HEK293 (cell line): ENCODE results near the gene VIT.

ENCODE experiments used
- CTCF ChIA-PET: fragments of 350-600 bp; formaldehyde crosslinking; extraction: SDS; loops from one replicate; lab custom pipeline; 2021; ENCODE audit warnings: antibody characterized with exemption; lab: Yijun Ruan, JAX
- POLR2A ChIA-PET: fragments of 300-600 bp; formaldehyde crosslinking; extraction: SDS; loops from one replicate; lab custom pipeline; 2020; ENCODE audit warnings: antibody characterized with exemption, inconsistent platforms; lab: Yijun Ruan, JAX
- H3K27ac ChIP-seq: fragments of 200-500 bp; sonication (Bioruptor generic); 2 replicates; pipeline ENCODE4 v1.5.1; 2014; ENCODE audit warnings: low read depth, low read length, control low read depth, inconsistent platforms; ENCODE audit errors: extremely low read depth
- H3K36me3 ChIP-seq, 2 experiments: fragments of 200-500 bp in 1 of 2; sonication (Bioruptor generic) in 1 of 2; 1 replicate in 1 of 2; 2 replicates in 1 of 2; pipeline ENCODE4 v1.5.1; 2014 to 2017; ENCODE audit warnings: inconsistent platforms in 2 of 2, low read length in 2 of 2; ENCODE audit not compliant: control insufficient read depth in 2 of 2, insufficient read depth in 1 of 2
- H3K4me1 ChIP-seq: fragments of 200-500 bp; sonication (Bioruptor generic); 2 replicates; pipeline ENCODE4 v1.5.1; 2014; ENCODE audit warnings: mild to moderate bottlenecking, low read length, inconsistent platforms; ENCODE audit not compliant: control insufficient read depth, insufficient read depth
- H3K4me3 ChIP-seq: 2 replicates; pipeline ENCODE4 v1.5.1; 2011; ENCODE audit warnings: low read depth, mild to moderate bottlenecking, control low read depth, low read length, moderate library complexity
- H3K9me3 ChIP-seq: fragments of 200-500 bp; sonication (Bioruptor generic); 2 replicates; pipeline ENCODE4 v1.5.1; 2014; ENCODE audit warnings: low read depth, low read length, inconsistent platforms; ENCODE audit not compliant: control insufficient read depth, insufficient read depth
- KLF8 ChIP-seq: fragments of 450-650 bp; formaldehyde crosslinking; IDR thresholded peaks from 2 replicates; pipeline ENCODE4 v1.5.1; 2016; ENCODE audit warnings: missing biosample characterization, missing genetic modification characterization
- MYNN ChIP-seq: fragments of 450-650 bp; formaldehyde crosslinking; IDR thresholded peaks from 2 replicates; pipeline ENCODE4 v1.5.1; 2016; ENCODE audit warnings: missing biosample characterization, missing genetic modification characterization, borderline replicate concordance
- OSR2 ChIP-seq: fragments of 450-650 bp; formaldehyde crosslinking; IDR thresholded peaks from 2 replicates; pipeline ENCODE4 v1.5.1; 2016; ENCODE audit warnings: missing biosample characterization, missing genetic modification characterization
- SETDB1 ChIP-seq: IDR thresholded peaks from one replicate; pipeline ENCODE4 v1.6.1; 2017; ENCODE audit warnings: mild to moderate bottlenecking, low read length, moderate library complexity, mixed read lengths; ENCODE audit not compliant: insufficient read length
- SP3 ChIP-seq: fragments of 450-650 bp; formaldehyde crosslinking; IDR thresholded peaks from 2 replicates; pipeline ENCODE4 v1.5.1; 2016; ENCODE audit warnings: missing biosample characterization, missing genetic modification characterization
- SP7 ChIP-seq: fragments of 450-650 bp; formaldehyde crosslinking; IDR thresholded peaks from 2 replicates; pipeline ENCODE4 v1.5.1; 2016; ENCODE audit warnings: missing biosample characterization, missing genetic modification characterization
- ZFHX2 ChIP-seq: fragments of 450-650 bp; formaldehyde crosslinking; conservative IDR thresholded peaks from 2 replicates; pipeline ENCODE4 v1.5.1; 2016; ENCODE audit warnings: missing biosample characterization, missing genetic modification characterization
- ZNF146 ChIP-seq: fragments of 450-650 bp; formaldehyde crosslinking; IDR thresholded peaks from 2 replicates; pipeline ENCODE4 v1.5.1; 2016; ENCODE audit warnings: missing biosample characterization, missing genetic modification characterization
- ZNF184 ChIP-seq: fragments of 450-650 bp; IDR thresholded peaks from 2 replicates; pipeline ENCODE4 v1.5.1; 2018; ENCODE audit warnings: missing biosample characterization, mild to moderate bottlenecking, missing genetic modification characterization
- ZNF214 ChIP-seq: fragments of 450-650 bp; formaldehyde crosslinking; IDR thresholded peaks from 2 replicates; pipeline ENCODE4 v1.5.1; 2017; ENCODE audit warnings: missing biosample characterization, mild to moderate bottlenecking, missing genetic modification characterization, borderline replicate concordance
- ZNF221 ChIP-seq: fragments of 450-650 bp; formaldehyde crosslinking; IDR thresholded peaks from 2 replicates; pipeline ENCODE4 v1.5.1; 2017; ENCODE audit warnings: missing biosample characterization, missing genetic modification characterization, borderline replicate concordance
- ZNF324 ChIP-seq: fragments of 450-650 bp; formaldehyde crosslinking; IDR thresholded peaks from 2 replicates; pipeline ENCODE4 v1.5.1; 2016; ENCODE audit warnings: missing biosample characterization, missing genetic modification characterization
- ZNF37A ChIP-seq: fragments of 450-650 bp; IDR thresholded peaks from 2 replicates; pipeline ENCODE4 v1.5.1; 2018; ENCODE audit warnings: missing biosample characterization, missing genetic modification characterization
- ZNF404 ChIP-seq: fragments of 450-650 bp; formaldehyde crosslinking; IDR thresholded peaks from 2 replicates; pipeline ENCODE4 v1.5.1; 2017; ENCODE audit warnings: missing biosample characterization, missing genetic modification characterization
- ZNF549 ChIP-seq: fragments of 450-650 bp; IDR thresholded peaks from 2 replicates; pipeline ENCODE4 v1.5.1; 2018; ENCODE audit warnings: missing biosample characterization, missing genetic modification characterization, mild to moderate bottlenecking, inconsistent platforms, moderate library complexity
- ZNF585B ChIP-seq: fragments of 450-650 bp; formaldehyde crosslinking; IDR thresholded peaks from 2 replicates; pipeline ENCODE4 v1.5.1; 2016; ENCODE audit warnings: missing biosample characterization, missing genetic modification characterization
- ZNF623 ChIP-seq: fragments of 450-650 bp; formaldehyde crosslinking; IDR thresholded peaks from 2 replicates; pipeline ENCODE4 v1.5.1; 2016; ENCODE audit warnings: missing biosample characterization, missing genetic modification characterization
- ZNF624 ChIP-seq: fragments of 450-650 bp; formaldehyde crosslinking; IDR thresholded peaks from 2 replicates; pipeline ENCODE4 v1.5.1; 2017; ENCODE audit warnings: missing biosample characterization, missing genetic modification characterization
- ZNF707 ChIP-seq: fragments of 450-650 bp; formaldehyde crosslinking; IDR thresholded peaks from 2 replicates; pipeline ENCODE4 v1.5.1; 2016; ENCODE audit warnings: missing biosample characterization, missing genetic modification characterization
- TF ChIP-seq, protein P1 (sequence below): fragments of 450-650 bp; formaldehyde crosslinking; IDR thresholded peaks from 2 replicates; pipeline ENCODE4 v1.5.1; 2017; ENCODE audit warnings: missing biosample characterization, missing genetic modification characterization
- TF ChIP-seq, protein P2 (sequence below): fragments of 450-650 bp; formaldehyde crosslinking; IDR thresholded peaks from 2 replicates; pipeline ENCODE4 v1.5.0; 2017; ENCODE audit warnings: missing biosample characterization, missing genetic modification characterization, borderline replicate concordance
- TF ChIP-seq, protein P3 (sequence below): fragments of 450-650 bp; formaldehyde crosslinking; IDR thresholded peaks from 2 replicates; pipeline ENCODE4 v1.5.1; 2016; ENCODE audit warnings: missing biosample characterization, missing genetic modification characterization
- TF ChIP-seq, protein P4 (sequence below): fragments of 450-650 bp; formaldehyde crosslinking; IDR thresholded peaks from 2 replicates; pipeline ENCODE4 v1.5.1; 2016; ENCODE audit warnings: missing biosample characterization, missing genetic modification characterization
- TF ChIP-seq, protein P5 (sequence below): fragments of 450-650 bp; formaldehyde crosslinking; IDR thresholded peaks from 2 replicates; pipeline ENCODE4 v1.5.1; 2016; ENCODE audit warnings: missing biosample characterization, missing genetic modification characterization
- TF ChIP-seq, protein P6 (sequence below): fragments of 450-650 bp; formaldehyde crosslinking; IDR thresholded peaks from 2 replicates; pipeline ENCODE4 v1.5.1; 2016; ENCODE audit warnings: missing biosample characterization, missing genetic modification characterization

VIT gene

DNA sequence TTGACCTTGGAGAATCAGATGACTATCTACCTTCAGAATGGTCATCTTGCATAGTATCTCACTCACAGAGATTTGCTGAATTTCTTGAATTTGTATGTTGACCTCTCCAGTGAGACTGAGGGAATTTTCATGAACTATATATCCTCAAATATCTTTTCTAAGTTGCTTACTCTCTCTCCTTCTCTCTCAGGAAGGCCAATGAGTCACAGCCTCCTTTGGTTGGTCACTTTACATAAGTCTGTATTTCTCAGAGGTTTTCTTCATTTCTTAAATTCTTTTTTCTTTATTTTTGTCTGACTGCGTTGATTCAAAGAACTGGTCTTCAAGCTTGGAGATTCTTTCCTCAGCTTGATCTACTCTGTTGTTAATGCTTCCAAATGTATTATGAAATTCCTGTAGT lies 51.7 kb downstream of the VIT start (continued):
- TF ChIP-seq, protein P1, sequence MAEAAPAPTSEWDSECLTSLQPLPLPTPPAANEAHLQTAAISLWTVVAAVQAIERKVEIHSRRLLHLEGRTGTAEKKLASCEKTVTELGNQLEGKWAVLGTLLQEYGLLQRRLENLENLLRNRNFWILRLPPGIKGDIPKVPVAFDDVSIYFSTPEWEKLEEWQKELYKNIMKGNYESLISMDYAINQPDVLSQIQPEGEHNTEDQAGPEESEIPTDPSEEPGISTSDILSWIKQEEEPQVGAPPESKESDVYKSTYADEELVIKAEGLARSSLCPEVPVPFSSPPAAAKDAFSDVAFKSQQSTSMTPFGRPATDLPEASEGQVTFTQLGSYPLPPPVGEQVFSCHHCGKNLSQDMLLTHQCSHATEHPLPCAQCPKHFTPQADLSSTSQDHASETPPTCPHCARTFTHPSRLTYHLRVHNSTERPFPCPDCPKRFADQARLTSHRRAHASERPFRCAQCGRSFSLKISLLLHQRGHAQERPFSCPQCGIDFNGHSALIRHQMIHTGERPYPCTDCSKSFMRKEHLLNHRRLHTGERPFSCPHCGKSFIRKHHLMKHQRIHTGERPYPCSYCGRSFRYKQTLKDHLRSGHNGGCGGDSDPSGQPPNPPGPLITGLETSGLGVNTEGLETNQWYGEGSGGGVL (tag by site-specific recombination) = no peak
- no peak for TF ChIP-seq SP7 (tag by site-specific recombination)
- TF ChIP-seq MYNN = no peak
- no peak for TF ChIP-seq KLF8 (tag by site-specific recombination)
- no peak for TF ChIP-seq ZNF549 (tag by site-specific recombination)
- TF ChIP-seq ZNF585B (tag by site-specific recombination) = no peak
- no peak for TF ChIP-seq ZNF184

DNA sequence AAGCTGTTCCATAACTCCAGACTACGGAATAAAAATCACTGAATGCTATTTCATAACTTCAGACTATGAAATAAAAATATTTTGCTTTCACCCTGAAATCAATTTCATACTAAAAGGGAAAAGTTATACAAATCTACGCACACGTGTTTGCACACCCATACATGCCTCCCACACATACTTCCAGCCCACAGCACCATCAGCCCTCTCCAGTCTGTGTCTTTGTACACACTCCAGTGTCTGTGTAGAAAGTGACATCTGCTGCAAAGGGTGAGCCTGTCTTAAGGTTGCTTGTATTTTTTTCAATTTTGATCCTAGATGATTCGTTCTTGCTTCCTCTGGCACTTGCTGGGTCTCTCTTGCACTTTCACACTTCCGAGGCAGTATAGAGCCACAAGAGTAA lies 53.6 kb downstream of the VIT start:
- H3K9me3 ChIP-seq = no peaks in the 10 kb centered on the region
- TF ChIP-seq ZNF404 (no peak), ZNF707 (tag by site-specific recombination) (no peak), ZNF214 (tag by site-specific recombination) (no peak), ZNF37A (tag by site-specific recombination) (no peak), SP3 (tag by site-specific recombination) (no peak), ZNF623 (tag by site-specific recombination) (no peak), ZNF324 (tag by site-specific recombination) (no peak), ZNF624 (tag by site-specific recombination) (no peak), OSR2 (tag by site-specific recombination) (no peak)
- TF ChIP-seq, protein P2, sequence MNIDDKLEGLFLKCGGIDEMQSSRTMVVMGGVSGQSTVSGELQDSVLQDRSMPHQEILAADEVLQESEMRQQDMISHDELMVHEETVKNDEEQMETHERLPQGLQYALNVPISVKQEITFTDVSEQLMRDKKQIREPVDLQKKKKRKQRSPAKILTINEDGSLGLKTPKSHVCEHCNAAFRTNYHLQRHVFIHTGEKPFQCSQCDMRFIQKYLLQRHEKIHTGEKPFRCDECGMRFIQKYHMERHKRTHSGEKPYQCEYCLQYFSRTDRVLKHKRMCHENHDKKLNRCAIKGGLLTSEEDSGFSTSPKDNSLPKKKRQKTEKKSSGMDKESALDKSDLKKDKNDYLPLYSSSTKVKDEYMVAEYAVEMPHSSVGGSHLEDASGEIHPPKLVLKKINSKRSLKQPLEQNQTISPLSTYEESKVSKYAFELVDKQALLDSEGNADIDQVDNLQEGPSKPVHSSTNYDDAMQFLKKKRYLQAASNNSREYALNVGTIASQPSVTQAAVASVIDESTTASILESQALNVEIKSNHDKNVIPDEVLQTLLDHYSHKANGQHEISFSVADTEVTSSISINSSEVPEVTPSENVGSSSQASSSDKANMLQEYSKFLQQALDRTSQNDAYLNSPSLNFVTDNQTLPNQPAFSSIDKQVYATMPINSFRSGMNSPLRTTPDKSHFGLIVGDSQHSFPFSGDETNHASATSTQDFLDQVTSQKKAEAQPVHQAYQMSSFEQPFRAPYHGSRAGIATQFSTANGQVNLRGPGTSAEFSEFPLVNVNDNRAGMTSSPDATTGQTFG (tag by site-specific recombination) = no peak
- TF ChIP-seq, protein P3, sequence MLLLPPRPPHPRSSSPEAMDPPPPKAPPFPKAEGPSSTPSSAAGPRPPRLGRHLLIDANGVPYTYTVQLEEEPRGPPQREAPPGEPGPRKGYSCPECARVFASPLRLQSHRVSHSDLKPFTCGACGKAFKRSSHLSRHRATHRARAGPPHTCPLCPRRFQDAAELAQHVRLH (tag by site-specific recombination) = no peak
- TF ChIP-seq, protein P4, sequence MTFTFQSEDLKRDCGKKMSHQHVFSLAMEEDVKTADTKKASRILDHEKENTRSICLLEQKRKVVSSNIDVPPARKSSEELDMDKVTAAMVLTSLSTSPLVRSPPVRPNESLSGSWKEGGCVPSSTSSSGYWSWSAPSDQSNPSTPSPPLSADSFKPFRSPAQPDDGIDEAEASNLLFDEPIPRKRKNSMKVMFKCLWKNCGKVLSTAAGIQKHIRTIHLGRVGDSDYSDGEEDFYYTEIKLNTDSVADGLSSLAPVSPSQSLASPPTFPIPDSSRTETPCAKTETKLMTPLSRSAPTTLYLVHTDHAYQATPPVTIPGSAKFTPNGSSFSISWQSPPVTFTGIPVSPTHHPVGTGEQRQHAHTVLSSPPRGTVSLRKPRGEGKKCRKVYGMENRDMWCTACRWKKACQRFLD (tag by site-specific recombination) = no peak
- H3K27ac ChIP-seq = no peak overlapping the region
- POLR2A ChIA-PET = no interaction called here
- CTCF ChIA-PET = no interaction called here
- H3K4me3 ChIP-seq = no peak overlapping the region
- H3K4me1 ChIP-seq = no peaks in the 10 kb centered on the region
- H3K36me3 ChIP-seq = no peaks in the 10 kb centered on the region

- no peaks in the 10 kb centered on the region for H3K4me1 ChIP-seq
- ChIA-PET POLR2A (no interaction called here), CTCF (no interaction called here)
- H3K36me3 ChIP-seq = no peaks in the 10 kb centered on the region
- no peaks in the 10 kb centered on the region for H3K9me3 ChIP-seq
- H3K4me3 ChIP-seq = no peak overlapping the region
- no peak overlapping the region for H3K27ac ChIP-seq
- TF ChIP-seq ZNF221 (tag by site-specific recombination) (no peak), ZFHX2 (tag by site-specific recombination) (no peak), SETDB1 (no peak), ZNF146 (tag by site-specific recombination) (no peak)
- TF ChIP-seq, protein P5, sequence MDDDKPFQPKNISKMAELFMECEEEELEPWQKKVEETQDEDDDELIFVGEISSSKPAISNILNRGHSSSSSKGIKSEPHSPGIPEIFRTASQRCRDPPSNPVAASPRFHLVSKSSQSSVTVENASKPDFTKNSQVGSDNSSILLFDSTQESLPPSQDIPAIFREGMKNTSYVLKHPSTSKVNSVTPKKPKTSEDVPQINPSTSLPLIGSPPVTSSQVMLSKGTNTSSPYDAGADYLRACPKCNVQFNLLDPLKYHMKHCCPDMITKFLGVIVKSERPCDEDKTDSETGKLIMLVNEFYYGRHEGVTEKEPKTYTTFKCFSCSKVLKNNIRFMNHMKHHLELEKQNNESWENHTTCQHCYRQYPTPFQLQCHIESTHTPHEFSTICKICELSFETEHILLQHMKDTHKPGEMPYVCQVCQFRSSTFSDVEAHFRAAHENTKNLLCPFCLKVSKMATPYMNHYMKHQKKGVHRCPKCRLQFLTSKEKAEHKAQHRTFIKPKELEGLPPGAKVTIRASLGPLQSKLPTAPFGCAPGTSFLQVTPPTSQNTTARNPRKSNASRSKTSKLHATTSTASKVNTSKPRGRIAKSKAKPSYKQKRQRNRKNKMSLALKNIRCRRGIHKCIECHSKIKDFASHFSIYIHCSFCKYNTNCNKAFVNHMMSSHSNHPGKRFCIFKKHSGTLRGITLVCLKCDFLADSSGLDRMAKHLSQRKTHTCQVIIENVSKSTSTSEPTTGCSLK (tag by site-specific recombination) = no peak
- TF ChIP-seq, protein P6, sequence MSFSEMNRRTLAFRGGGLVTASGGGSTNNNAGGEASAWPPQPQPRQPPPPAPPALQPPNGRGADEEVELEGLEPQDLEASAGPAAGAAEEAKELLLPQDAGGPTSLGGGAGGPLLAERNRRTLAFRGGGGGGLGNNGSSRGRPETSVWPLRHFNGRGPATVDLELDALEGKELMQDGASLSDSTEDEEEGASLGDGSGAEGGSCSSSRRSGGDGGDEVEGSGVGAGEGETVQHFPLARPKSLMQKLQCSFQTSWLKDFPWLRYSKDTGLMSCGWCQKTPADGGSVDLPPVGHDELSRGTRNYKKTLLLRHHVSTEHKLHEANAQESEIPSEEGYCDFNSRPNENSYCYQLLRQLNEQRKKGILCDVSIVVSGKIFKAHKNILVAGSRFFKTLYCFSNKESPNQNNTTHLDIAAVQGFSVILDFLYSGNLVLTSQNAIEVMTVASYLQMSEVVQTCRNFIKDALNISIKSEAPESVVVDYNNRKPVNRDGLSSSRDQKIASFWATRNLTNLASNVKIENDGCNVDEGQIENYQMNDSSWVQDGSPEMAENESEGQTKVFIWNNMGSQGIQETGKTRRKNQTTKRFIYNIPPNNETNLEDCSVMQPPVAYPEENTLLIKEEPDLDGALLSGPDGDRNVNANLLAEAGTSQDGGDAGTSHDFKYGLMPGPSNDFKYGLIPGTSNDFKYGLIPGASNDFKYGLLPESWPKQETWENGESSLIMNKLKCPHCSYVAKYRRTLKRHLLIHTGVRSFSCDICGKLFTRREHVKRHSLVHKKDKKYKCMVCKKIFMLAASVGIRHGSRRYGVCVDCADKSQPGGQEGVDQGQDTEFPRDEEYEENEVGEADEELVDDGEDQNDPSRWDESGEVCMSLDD (tag by site-specific recombination) = no peak
Observed at GRCh38 chr2:36753706-36754221, 57.3 kb downstream of the VIT start.
